GM19239 (cell line): ENCODE data around the gene AP5S1.
"Not testable (repeated sequence)": the region's sequence is repeated elsewhere in the genome, so short reads cannot be mapped to it uniquely, and the experiment has no call there.

Experiments
- DNase-seq: peaks from one replicate; pipeline ENCODE4 v3.0.0; 2011; ENCODE audit warnings: low spot score; ENCODE audit not compliant: insufficient read length
- FAIRE-seq: peaks from 2 replicates; lab custom pipeline; 2011; peaks lifted over from hg19 to GRCh38; lab: Jason Lieb, UNC

The AP5S1 gene

GRCh38 chr20:3840201-3840600, 19.9 kb downstream of the AP5S1 start:
- FAIRE-seq, DNase-seq: not testable (repeated sequence)

GRCh38 chr20:3842348-3842930, 22.1 kb downstream of the AP5S1 start:
- FAIRE-seq (no peak), DNase-seq (no peak)

- no peak for FAIRE-seq
- DNase-seq: no peak
These were observed 23.1 kb downstream of the AP5S1 start for GRCh38 chr20:3843490-3843889.

GRCh38 chr20:3843990-3844619, 23.8 kb downstream of the AP5S1 start:
- FAIRE-seq, DNase-seq: not testable (repeated sequence)

GRCh38 chr20:3846378-3846739, 26.0 kb downstream of the AP5S1 start:
- DNase-seq (no peak), FAIRE-seq (no peak)

GRCh38 chr20:3846740-3847428, 26.5 kb downstream of the AP5S1 start, which contains the start of gene MAVS:
TSS of gene MAVS (plus strand) at chr20:3846834. CDS start at chr20:3854625, 7,791 bp downstream.
- peak; percentile 70 for FAIRE-seq
- peak; percentile 89 for DNase-seq

GRCh38 chr20:3847429-3847940, 27.1 kb downstream of the AP5S1 start:
- FAIRE-seq (no peak), DNase-seq (no peak)

GRCh38 chr20:3848565-3848964, 28.2 kb downstream of the AP5S1 start:
- DNase-seq (no peak), FAIRE-seq (no peak)

- DNase-seq: no peak
- FAIRE-seq: no peak
These were observed 34.1 kb downstream of the AP5S1 start for GRCh38 chr20:3854462-3854871.

- no peak for DNase-seq
- no peak for FAIRE-seq
These were observed 37.1 kb downstream of the AP5S1 start for GRCh38 chr20:3857405-3857804.

GRCh38 chr20:3858689-3859088, 38.3 kb downstream of the AP5S1 start:
- DNase-seq (no peak), FAIRE-seq (no peak)

- FAIRE-seq (no peak), DNase-seq (no peak)
These were observed 40.8 kb downstream of the AP5S1 start for GRCh38 chr20:3861191-3861590.

GRCh38 chr20:3862333-3862732, 42.0 kb downstream of the AP5S1 start:
- DNase-seq (no peak), FAIRE-seq (no peak)

GRCh38 chr20:3863317-3863716, 43.0 kb downstream of the AP5S1 start:
- FAIRE-seq: no peak

GRCh38 chr20:3864518-3864917, 44.2 kb downstream of the AP5S1 start:
- DNase-seq (no peak), FAIRE-seq (no peak)

More at GRCh38 chr20:3863317-3863716, 43.0 kb downstream of the AP5S1 start:
- DNase-seq: no peak

GRCh38 chr20:3865152-3865886, 45.0 kb downstream of the AP5S1 start:
- no peak for DNase-seq
- no peak for FAIRE-seq

- FAIRE-seq (no peak), DNase-seq (no peak)
These were observed 45.6 kb downstream of the AP5S1 start for GRCh38 chr20:3865887-3866407.

GRCh38 chr20:3866464-3866863, 46.1 kb downstream of the AP5S1 start:
- FAIRE-seq (no peak), DNase-seq (no peak)

GRCh38 chr20:3867802-3868201, 47.5 kb downstream of the AP5S1 start:
- DNase-seq: no peak
- FAIRE-seq: no peak
